Gastroesophageal sphincter (tissue), 4 donors: ENCODE results near the gene TMED4. TPM values are rescaled to one million over a fixed set of nuclear protein-coding genes. Genes with fewer than 3 reads are reported as not detected.

Experiments
- ATAC-seq: fragments of 150-250 bp; one replicate; pipeline ENCODE4 v1.9.1; 2016; ENCODE audit warnings: mild to moderate bottlenecking, moderate library complexity
- H3K27ac ChIP-seq, 4 donors: fragments of 200-600 bp; sonication (generic) in 3 of 4; 1 replicate in 3 of 4; 2 replicates in 1 of 4; pipeline ENCODE4 v1.5.1; 2016 to 2019
- H3K27me3 ChIP-seq: fragments of 200-600 bp; sonication (generic); one replicate; pipeline ENCODE4 v1.5.1; 2019
- H3K36me3 ChIP-seq, 2 donors: fragments of 200-600 bp; sonication (generic); one replicate each; pipeline ENCODE4 v1.5.1; 2019; ENCODE audit warnings: control low read depth in 1 of 2
- H3K4me1 ChIP-seq, 3 donors: fragments of 200-600 bp; sonication (generic); 1 replicate in 2 of 3; 2 replicates in 1 of 3; pipeline ENCODE4 v1.5.1; 2016 to 2019; ENCODE audit warnings: control low read depth in 2 of 3
- H3K4me3 ChIP-seq, 2 donors: fragments of 200-600 bp; sonication (generic); one replicate each; pipeline ENCODE4 v1.5.1; 2019; ENCODE audit warnings: mild to moderate bottlenecking in 1 of 2, moderate library complexity in 1 of 2
- H3K9me3 ChIP-seq, 3 donors: fragments of 200-600 bp; sonication (generic); one replicate each; pipeline ENCODE4 v1.5.1; 2017 to 2019; ENCODE audit warnings: control low read depth in 2 of 3
- CTCF ChIP-seq, 4 experiments: fragments of 200-600 bp in 2 of 4; fragments of 450-650 bp in 2 of 4; sonication (generic) in 1 of 4; IDR thresholded peaks; one replicate each; pipeline ENCODE4 v1.5.1; 2017 to 2019; ENCODE audit warnings: antibody characterized with exemption in 4 of 4, mild to moderate bottlenecking in 2 of 4, moderate library complexity in 2 of 4
- EP300 ChIP-seq: sonication (generic); formaldehyde crosslinking; IDR thresholded peaks from one replicate; pipeline ENCODE4 v1.6.1; 2017; ENCODE audit warnings: antibody characterized with exemption, mild to moderate bottlenecking
- POLR2A ChIP-seq, 2 donors: fragments of 450-650 bp; IDR thresholded peaks; one replicate each; pipeline ENCODE4 v1.6.1; 2017; ENCODE audit warnings: antibody characterized with exemption in 2 of 2, mild to moderate bottlenecking in 2 of 2, moderate library complexity in 1 of 2
- POLR2AphosphoS5 ChIP-seq: sonication (generic); formaldehyde crosslinking; IDR thresholded peaks from one replicate; pipeline ENCODE4 v1.6.1; 2017; ENCODE audit warnings: antibody characterized with exemption
- WGBS, 2 donors: methylation state at CpG; one replicate each; pipeline ENCODE4 v1.1.5; 2018; ENCODE audit warnings: low coverage in 1 of 2; 5-methylcytosine and 5-hydroxymethylcytosine counted together
- total RNA-seq, 4 donors: library from RNA; depleted of rRNA; stranded (reverse); fragments of >200 nt; gene quantifications; one replicate each; pipeline ENCODE4 v1.1.0, GENCODE V29; 2016

TMED4 gene
- total RNA-seq, 4 donors from 2014 or later = 124 to 193 (median 160) TPM

- peaks cover 0 to 32% of the 10 kb centered on the region in 2 donors for H3K36me3 ChIP-seq
- ATAC-seq = no peak
- no peaks in the 10 kb centered on the region for H3K27me3 ChIP-seq
- peaks cover 0 to 79% (median 17%) of the 10 kb centered on the region in 3 donors for H3K4me1 ChIP-seq
- WGBS, 2 donors = 86 to 100% methylated on average over 2 to 5 of the region's 5 CpGs
- TF ChIP-seq POLR2AphosphoS5 (no peak), CTCF (IDR thresholded peaks at IDR 0.05) (no peak), POLR2A (IDR thresholded peaks at IDR 0.05) (no peak), EP300 (no peak)
- no peak overlapping the region for H3K4me3 ChIP-seq
- H3K9me3 ChIP-seq = no peaks in the 10 kb centered on the region
- H3K27ac ChIP-seq = peak overlapping the region in 3 of 4 donors; percentile 36 to 67 (median 59)
Measured at GRCh38 chr7:44621750-44622103, 39.7 kb upstream of the TMED4 start.

GRCh38 chr7:44621034-44621749 lies 39.2 kb upstream of the TMED4 start:
- peak; percentile 85 for ATAC-seq
- TF ChIP-seq POLR2AphosphoS5 (no peak), CTCF (IDR thresholded peaks at IDR 0.05) (no peak), EP300 (no peak), POLR2A (IDR thresholded peaks at IDR 0.05) (no peak)
- peaks cover 0 to 26% of the 10 kb centered on the region in 2 donors for H3K36me3 ChIP-seq
- H3K27me3 ChIP-seq = no peaks in the 10 kb centered on the region
- H3K9me3 ChIP-seq = no peaks in the 10 kb centered on the region
- 67 to 87% methylated on average over 7 to 9 of the region's 11 CpGs for WGBS, 2 donors
- H3K4me1 ChIP-seq = peaks cover 0 to 76% (median 17%) of the 10 kb centered on the region in 3 donors
- no peak overlapping the region for H3K4me3 ChIP-seq
- H3K27ac ChIP-seq = peak overlapping the region in 3 of 4 donors; percentile 36 to 67 (median 59)

DNA sequence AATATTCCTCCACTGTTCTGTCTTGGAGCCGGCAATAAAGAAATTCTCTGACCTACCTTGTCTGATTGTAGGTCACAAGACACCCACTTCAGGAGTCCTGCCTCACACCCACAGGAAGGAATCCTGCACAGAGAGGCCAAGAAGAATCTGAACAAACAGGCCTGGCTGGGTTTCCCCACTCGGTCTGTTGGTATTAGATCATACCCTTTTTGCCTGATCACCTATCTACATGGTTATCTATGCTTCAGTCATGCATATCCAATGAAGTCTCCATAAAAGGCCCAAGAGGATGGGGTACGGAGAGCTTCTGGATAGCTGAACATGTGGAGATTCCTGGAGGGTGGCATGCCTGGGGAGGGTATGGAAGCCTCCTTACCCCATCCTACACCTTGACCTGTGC lies 36.7 kb upstream of the TMED4 start:
- WGBS, 2 donors = 41 to 65% methylated on average over 2 of the region's 3 CpGs
- no peak overlapping the region for H3K27ac ChIP-seq

DNA sequence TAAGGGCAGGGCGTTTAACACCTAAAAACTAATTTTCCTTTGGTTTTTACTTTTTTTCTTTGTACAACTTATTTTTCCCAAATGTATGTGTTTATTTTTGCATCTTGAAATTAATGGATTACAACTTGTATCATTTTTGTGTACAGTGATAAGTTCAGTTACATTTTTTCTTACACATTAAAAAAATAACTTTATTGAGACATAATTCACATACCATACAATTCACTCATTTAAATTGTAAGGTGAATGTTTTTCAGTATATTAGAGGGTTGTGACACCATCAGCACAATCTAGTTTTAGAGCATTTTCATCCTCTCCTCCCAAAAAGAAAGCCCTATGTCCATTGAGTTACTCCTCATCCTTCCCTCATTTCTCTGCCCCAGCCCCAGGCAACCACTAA lies 36.0 kb upstream of the TMED4 start:
- Histone ChIP-seq H3K27ac (no peak overlapping the region), H3K36me3 (peaks cover 0 to 7% of the 10 kb centered on the region in 2 donors), H3K27me3 (no peaks in the 10 kb centered on the region), H3K9me3 (no peaks in the 10 kb centered on the region), H3K4me3 (no peak overlapping the region), H3K4me1 (peaks cover 0 to 81% (median 19%) of the 10 kb centered on the region in 3 donors)
- WGBS, 2 donors = 75% methylated on average over 1 of the region's 1 CpG; no CpG with 5 or more reads in 1 of the 2 donors
- no peak for ATAC-seq
- TF ChIP-seq EP300 (no peak), POLR2A (IDR thresholded peaks at IDR 0.05) (no peak), CTCF (IDR thresholded peaks at IDR 0.05) (no peak), POLR2AphosphoS5 (no peak)

More for the DNA sequence above, 36.7 kb upstream of the TMED4 start:
- H3K4me1 ChIP-seq = peaks cover 0 to 87% (median 20%) of the 10 kb centered on the region in 3 donors
- ATAC-seq = no peak
- peaks cover 0 to 7% of the 10 kb centered on the region in 2 donors for H3K36me3 ChIP-seq
- no peak for TF ChIP-seq POLR2AphosphoS5
- TF ChIP-seq EP300 = no peak
- TF ChIP-seq POLR2A (IDR thresholded peaks at IDR 0.05) = no peak
- no peak for TF ChIP-seq CTCF (IDR thresholded peaks at IDR 0.05)
- no peak overlapping the region for H3K4me3 ChIP-seq
- no peaks in the 10 kb centered on the region for H3K9me3 ChIP-seq
- H3K27me3 ChIP-seq = no peaks in the 10 kb centered on the region
